HEK293T (cell line): Measurements from ENCODE around the gene SLC6A4.
"Not testable (repeated sequence)": the region's sequence is repeated elsewhere in the genome, so short reads cannot be mapped to it uniquely, and the experiment has no call there.

Experiments used
- CTCF ChIA-PET: fragments of 350-600 bp; formaldehyde crosslinking; extraction: SDS; loops from one replicate; lab custom pipeline; 2021; ENCODE audit warnings: antibody characterized with exemption, inconsistent platforms; lab: Yijun Ruan, JAX
- POLR2A ChIA-PET: fragments of 350-600 bp; formaldehyde crosslinking; extraction: SDS; loops from one replicate; lab custom pipeline; 2020; ENCODE audit warnings: antibody characterized with exemption, inconsistent platforms; lab: Yijun Ruan, JAX
- DNase-seq: peaks from one replicate; pipeline ENCODE4 v3.0.0; 2012; ENCODE audit warnings: mixed read lengths; ENCODE audit errors: extremely low spot score
- ARNT ChIP-seq: fragments of 450-650 bp; IDR thresholded peaks from 2 replicates; pipeline ENCODE4 v1.6.1; 2017; ENCODE audit warnings: mild to moderate bottlenecking
- BHLHE40 ChIP-seq: fragments of 450-650 bp; IDR thresholded peaks from 2 replicates; pipeline ENCODE4 v1.6.1; 2016; ENCODE audit warnings: mild to moderate bottlenecking, moderate library complexity, borderline replicate concordance
- CTBP1 ChIP-seq: fragments of 450-650 bp; IDR thresholded peaks from 2 replicates; pipeline ENCODE4 v1.6.1; 2016; ENCODE audit warnings: borderline replicate concordance
- ELF4 ChIP-seq: fragments of 450-650 bp; IDR thresholded peaks from 2 replicates; pipeline ENCODE4 v1.6.1; 2017; ENCODE audit warnings: antibody characterized with exemption
- FOXA1 ChIP-seq: fragments of 450-650 bp; IDR thresholded peaks from 2 replicates; pipeline ENCODE4 v1.6.1; 2016; ENCODE audit warnings: mild to moderate bottlenecking
- FOXK2 ChIP-seq: fragments of 450-650 bp; IDR thresholded peaks from 2 replicates; pipeline ENCODE4 v1.6.1; 2016; ENCODE audit warnings: mild to moderate bottlenecking
- FOXM1 ChIP-seq: fragments of 450-650 bp; IDR thresholded peaks from 2 replicates; pipeline ENCODE4 v1.6.1; 2017; ENCODE audit warnings: mild to moderate bottlenecking, borderline replicate concordance
- HDGF ChIP-seq: fragments of 450-650 bp; IDR thresholded peaks from 2 replicates; pipeline ENCODE4 v1.6.1; 2017; ENCODE audit warnings: antibody characterized with exemption, borderline replicate concordance
- L3MBTL2 ChIP-seq: fragments of 450-650 bp; conservative IDR thresholded peaks from 2 replicates; pipeline ENCODE4 v1.6.1; 2016; ENCODE audit warnings: mild to moderate bottlenecking
- LEF1 ChIP-seq: fragments of 450-650 bp; IDR thresholded peaks from 2 replicates; pipeline ENCODE4 v1.6.1; 2017; ENCODE audit warnings: mild to moderate bottlenecking, borderline replicate concordance
- NFRKB ChIP-seq: fragments of 450-650 bp; IDR thresholded peaks from 2 replicates; pipeline ENCODE4 v1.6.1; 2016; ENCODE audit warnings: mild to moderate bottlenecking, moderate library complexity
- SP1 ChIP-seq: fragments of 450-650 bp; IDR thresholded peaks from 2 replicates; pipeline ENCODE4 v1.6.1; 2017
- SUZ12 ChIP-seq: fragments of 450-650 bp; IDR thresholded peaks from 2 replicates; pipeline ENCODE4 v1.6.1; 2016; ENCODE audit warnings: mild to moderate bottlenecking
- TARDBP ChIP-seq: fragments of 450-650 bp; IDR thresholded peaks from 2 replicates; pipeline ENCODE4 v1.6.1; 2016
- ZNF384 ChIP-seq: fragments of 450-650 bp; IDR thresholded peaks from 2 replicates; pipeline ENCODE4 v1.6.1; 2016
- TF ChIP-seq, protein P1 (sequence below): fragments of 450-650 bp; IDR thresholded peaks from 2 replicates; pipeline ENCODE4 v1.6.1; 2016

Gene SLC6A4

DNA sequence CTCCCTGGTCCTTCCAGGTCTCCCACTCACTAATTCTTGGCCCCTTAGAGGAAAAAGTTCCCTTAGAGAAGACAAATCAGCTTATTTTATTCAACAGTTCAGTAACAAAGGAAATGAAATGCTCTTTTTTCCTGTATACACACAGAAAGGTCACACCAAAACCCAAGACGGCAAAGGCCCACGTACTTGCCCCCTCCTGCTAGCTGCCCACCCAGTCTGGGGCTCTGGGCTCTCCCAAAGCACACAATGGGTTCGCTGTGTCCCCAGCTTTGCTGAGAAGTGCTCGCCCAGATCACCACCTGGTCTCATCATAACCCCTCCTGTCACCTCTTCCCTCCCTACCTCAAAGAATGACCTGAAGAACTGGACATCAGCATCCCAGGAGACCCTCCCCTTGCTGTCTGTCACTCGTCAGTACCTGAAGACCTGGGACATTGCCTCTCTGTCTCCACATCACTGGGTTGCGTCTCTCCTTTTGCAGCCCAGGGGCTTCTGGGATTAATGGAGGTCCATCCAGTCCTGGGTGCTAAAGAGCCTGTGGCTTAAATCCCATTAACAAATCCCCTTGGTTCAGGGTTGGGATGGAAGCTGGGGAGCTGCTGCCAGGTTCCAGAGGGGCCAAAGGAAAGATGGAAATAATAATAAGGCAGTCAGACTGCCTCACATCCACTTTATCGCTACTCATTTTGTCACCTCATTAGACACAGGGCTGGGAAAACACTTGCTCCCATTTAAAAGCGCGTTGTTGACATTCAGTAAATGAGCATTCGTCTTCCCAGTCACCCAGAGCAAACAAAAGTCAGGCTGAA, 3.3 kb downstream of the SLC6A4 start:
- CTCF ChIA-PET, result no interaction called here
- POLR2A ChIA-PET, result no interaction called here
- no peak for TF ChIP-seq LEF1
- no peak for DNase-seq

DNA sequence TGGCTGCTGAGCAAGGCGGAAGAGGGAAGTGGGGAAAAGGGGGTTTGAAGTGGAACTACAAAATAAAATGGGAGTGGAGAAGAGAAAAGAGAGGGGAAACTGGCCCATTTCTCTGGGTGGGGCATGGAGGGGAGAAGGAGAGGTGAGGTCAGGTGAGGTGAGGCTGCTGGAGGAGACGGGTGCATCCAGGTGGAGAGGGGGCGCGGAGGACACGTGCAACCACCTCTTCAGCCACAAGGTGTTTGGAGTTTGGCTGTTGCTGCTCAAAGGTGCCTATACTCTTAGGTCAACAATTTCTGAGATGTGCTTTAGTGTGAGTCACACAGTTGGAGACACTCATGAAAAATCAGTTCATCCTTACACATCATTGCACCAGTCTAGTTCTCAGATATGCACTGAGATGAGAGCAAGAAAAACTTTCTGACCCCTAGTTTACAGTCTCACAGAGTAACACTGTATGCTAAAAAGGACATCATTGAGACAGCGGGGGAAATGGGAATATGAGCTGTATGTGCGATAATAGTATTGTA, 4.8 kb downstream of the SLC6A4 start:
- CTCF ChIA-PET, result no interaction called here
- POLR2A ChIA-PET, result no interaction called here
- no peak for DNase-seq
- TF ChIP-seq ARNT, result no peak
- no peak for TF ChIP-seq SUZ12
- no peak for TF ChIP-seq TARDBP
- no peak for TF ChIP-seq NFRKB
- no peak for TF ChIP-seq SP1
- no peak for TF ChIP-seq ELF4
- TF ChIP-seq ZNF384, result no peak
- no peak for TF ChIP-seq BHLHE40
- TF ChIP-seq FOXA1, result no peak

DNA sequence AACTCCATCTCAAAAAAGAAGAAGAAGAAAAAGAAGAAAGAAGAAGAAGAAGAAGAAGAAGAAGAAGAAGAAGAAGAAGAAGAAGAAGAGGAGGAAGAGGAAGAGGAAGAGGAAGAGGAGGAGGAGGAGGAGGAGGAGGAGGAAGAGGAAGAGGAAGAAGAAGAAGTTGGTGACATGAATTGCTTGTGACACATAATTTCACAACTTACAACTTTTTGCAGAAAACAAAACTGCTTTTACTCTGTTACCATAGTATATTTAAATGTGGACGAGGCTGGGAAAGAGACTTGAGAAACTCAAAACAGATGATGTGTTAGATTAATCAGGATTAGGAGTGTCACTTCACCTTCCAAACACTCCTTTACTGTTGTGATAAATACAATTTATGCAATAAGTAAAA, 5.5 kb downstream of the SLC6A4 start:
- DNase-seq, CTCF ChIA-PET, POLR2A ChIA-PET: not testable (repeated sequence)

DNA sequence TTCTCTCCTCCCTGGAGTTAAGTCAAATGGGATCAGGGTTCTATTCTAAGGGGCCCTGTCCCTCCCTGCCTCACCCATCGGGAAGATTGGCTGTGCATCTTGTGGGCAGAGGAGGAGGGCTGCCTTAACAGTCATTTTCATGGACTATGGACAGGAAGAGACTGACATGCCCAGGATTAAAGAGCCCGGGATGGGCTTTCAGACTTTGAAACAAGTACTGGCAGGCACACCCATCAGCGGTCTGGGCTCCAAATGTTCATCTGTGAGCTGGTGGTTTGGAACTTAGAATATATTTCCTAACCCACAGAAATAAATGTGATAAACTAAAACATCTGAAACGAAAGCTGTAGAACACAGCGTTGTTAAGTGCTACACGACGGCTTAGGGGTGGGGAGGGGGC, 6.5 kb downstream of the SLC6A4 start:
- POLR2A ChIA-PET, result no interaction called here
- no peak for DNase-seq
- CTCF ChIA-PET, result no interaction called here
- TF ChIP-seq TARDBP (no peak), NFRKB (no peak), CTBP1 (no peak)

DNA sequence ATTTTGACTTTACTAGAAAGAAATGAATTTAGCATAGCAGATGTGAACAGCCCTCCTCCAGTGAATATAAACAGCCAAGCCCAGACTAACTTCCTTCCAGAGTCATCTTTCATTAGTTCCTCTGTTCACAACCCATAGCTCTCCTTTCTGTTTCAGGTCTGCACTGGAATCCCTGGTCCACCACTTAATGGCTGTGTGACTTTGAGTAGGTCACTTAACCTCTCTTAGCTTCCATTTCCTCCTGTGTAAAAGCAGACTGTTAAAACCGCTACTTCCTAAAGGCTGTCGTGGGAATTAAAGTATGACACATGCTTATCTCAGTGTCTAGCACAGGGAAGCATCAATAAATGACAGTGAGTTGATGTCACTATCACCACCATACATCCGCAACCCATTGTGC, 7.5 kb downstream of the SLC6A4 start:
- no peak for DNase-seq
- no peak for TF ChIP-seq BHLHE40
- no peak for TF ChIP-seq FOXK2
- TF ChIP-seq ARNT, result no peak
- TF ChIP-seq L3MBTL2, result no peak
- no peak for TF ChIP-seq FOXM1
- TF ChIP-seq LEF1, result no peak
- no peak for TF ChIP-seq SUZ12
- no peak for TF ChIP-seq TARDBP
- TF ChIP-seq FOXA1, result no peak
- no peak for TF ChIP-seq SP1
- POLR2A ChIA-PET, result no interaction called here
- CTCF ChIA-PET, result no interaction called here

DNA sequence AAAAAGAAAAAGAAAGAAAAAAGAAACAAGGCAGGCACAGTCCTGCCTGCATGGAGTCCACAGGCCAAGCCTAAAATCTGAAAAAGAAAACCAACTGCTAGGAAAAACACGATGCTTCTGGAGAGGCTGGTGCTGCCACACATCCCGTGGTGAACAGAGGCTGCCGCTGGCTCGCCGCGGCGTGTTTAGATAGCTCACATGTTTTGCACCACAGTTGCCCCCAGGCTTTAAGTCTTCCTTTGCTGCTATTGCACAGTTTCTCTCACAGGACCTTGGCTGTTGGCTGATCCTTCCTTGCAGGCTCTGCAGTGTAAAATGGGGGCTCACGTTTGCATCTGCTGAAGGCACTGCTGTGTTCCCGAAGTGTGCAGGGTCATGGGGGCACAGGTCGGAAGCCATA, 8.6 kb downstream of the SLC6A4 start:
- ChIA-PET POLR2A (no interaction called here), CTCF (interaction anchor here (0.6 to 0.8 kb wide), 2 partner anchors 122 to 782 kb away, joined by 3 read pairs; no protein-coding TSS in a partner anchor)
- DNase-seq, result no peak
- TF ChIP-seq HDGF (no peak), BHLHE40 (no peak), ZNF384 (no peak), ARNT (no peak), LEF1 (no peak), SP1 (no peak), FOXA1 (no peak), TARDBP (no peak), NFRKB (no peak), ELF4 (no peak), L3MBTL2 (no peak), FOXK2 (no peak), SUZ12 (no peak), CTBP1 (no peak), FOXM1 (no peak)
- TF ChIP-seq, protein P1, sequence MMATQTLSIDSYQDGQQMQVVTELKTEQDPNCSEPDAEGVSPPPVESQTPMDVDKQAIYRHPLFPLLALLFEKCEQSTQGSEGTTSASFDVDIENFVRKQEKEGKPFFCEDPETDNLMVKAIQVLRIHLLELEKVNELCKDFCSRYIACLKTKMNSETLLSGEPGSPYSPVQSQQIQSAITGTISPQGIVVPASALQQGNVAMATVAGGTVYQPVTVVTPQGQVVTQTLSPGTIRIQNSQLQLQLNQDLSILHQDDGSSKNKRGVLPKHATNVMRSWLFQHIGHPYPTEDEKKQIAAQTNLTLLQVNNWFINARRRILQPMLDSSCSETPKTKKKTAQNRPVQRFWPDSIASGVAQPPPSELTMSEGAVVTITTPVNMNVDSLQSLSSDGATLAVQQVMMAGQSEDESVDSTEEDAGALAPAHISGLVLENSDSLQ, result no peak

DNA sequence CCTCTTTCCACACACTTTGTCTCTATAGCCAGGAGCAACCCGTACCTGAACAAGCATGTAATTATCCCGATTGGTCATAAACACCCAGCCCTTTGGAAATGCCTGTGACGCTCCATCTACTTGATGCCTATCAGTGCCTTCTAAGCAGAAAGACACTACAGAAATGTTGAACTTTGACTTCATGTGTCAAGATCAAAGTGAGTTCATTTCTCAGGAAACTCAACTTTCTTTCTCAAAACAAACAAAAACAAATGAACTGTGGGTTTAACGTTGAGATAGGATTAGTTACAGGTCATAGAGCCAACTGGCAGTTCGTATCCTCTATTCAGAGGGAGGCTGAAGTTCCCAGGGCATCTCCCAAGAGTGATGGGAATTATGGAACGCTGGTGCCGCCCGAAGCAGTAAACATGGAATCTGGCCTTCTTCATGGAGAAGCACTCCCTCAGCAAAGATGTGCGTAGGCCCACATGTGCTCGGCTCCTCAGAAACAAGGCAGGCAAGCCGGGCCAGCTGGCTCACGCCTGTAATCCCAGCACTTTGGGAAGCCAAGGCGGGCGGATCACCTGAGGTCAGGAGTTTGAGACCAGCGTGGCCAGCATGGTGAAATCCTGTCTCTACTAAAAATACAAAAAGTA, 9.5 kb downstream of the SLC6A4 start:
- ChIA-PET CTCF (interaction anchor here (0.8 kb wide), 1 partner anchor 121 kb away, joined by 3 read pairs; no protein-coding TSS in a partner anchor), POLR2A (no interaction called here)
- no peak for DNase-seq
- no peak for TF ChIP-seq ELF4
- TF ChIP-seq, protein P1, result no peak
